Measurements from ENCODE around the gene WDFY4. TPM values are rescaled to one million over a fixed set of nuclear protein-coding genes. Genes with fewer than 3 reads are reported as not detected.

The WDFY4 gene
- total RNA-seq, 1 donor from 2014 or later: 33.8 TPM

DNA sequence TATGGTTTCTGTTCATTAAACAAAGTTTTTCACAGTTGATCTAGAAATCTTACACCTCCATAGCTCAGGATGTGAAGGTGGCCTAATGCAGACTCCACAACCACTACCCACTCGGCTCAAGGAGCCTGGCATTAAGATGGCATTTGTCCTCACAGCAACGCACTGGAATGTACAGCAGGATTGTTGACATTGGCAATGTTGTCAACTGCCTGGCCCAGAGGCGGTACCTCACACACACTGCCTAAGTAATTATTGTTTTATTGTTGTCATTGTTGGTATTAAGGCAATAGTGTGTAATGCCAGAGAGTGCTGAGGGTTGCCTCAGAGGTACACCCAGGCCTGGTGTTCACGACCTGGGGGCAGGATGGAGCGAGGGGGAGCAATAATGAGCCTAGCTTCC, 216.6 kb downstream of the WDFY4 start:
- no peaks in the 10 kb centered on the region for H3K27me3 ChIP-seq
- TF ChIP-seq, protein P1, sequence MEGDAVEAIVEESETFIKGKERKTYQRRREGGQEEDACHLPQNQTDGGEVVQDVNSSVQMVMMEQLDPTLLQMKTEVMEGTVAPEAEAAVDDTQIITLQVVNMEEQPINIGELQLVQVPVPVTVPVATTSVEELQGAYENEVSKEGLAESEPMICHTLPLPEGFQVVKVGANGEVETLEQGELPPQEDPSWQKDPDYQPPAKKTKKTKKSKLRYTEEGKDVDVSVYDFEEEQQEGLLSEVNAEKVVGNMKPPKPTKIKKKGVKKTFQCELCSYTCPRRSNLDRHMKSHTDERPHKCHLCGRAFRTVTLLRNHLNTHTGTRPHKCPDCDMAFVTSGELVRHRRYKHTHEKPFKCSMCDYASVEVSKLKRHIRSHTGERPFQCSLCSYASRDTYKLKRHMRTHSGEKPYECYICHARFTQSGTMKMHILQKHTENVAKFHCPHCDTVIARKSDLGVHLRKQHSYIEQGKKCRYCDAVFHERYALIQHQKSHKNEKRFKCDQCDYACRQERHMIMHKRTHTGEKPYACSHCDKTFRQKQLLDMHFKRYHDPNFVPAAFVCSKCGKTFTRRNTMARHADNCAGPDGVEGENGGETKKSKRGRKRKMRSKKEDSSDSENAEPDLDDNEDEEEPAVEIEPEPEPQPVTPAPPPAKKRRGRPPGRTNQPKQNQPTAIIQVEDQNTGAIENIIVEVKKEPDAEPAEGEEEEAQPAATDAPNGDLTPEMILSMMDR (IDR thresholded peaks at IDR 0.05): no peak
- no peak overlapping the region for H3K4me3 ChIP-seq
- peaks cover 0 to 6% of the 10 kb centered on the region in 2 donors for H3K9me3 ChIP-seq
- H3K4me1 ChIP-seq: no peaks in the 10 kb centered on the region
- intact Hi-C loops (cut with DNase I): no loop called here
- no peak for DNase-seq (ENCODE audit: low spot score in 2 of 2)
- H3K36me3 ChIP-seq: no peaks in the 10 kb centered on the region
- peak overlapping the region in 1 of 2 donors; percentile 39 for H3K27ac ChIP-seq

DNA sequence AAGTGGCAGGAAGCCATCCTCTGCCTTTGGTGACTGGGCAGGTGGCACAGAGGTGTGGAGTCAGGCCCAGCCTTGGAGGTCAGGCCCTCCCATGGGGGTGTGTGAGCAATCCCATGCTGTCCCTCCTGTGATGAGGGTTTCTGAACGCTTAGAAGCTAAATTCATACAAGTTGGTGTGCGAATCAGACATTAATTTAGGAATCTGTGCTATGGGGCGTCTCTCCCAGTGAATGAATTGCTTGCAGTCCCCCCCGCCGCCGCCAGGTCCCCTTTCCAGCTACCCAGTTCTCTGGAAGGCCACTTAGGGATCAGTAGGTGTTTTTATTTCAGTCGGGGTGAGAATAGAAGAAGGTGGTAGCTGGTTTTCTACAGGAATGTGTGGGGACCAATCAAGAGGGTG, 217.4 kb downstream of the WDFY4 start:
- no peak overlapping the region for H3K4me3 ChIP-seq
- no peak for DNase-seq (ENCODE audit: low spot score in 2 of 2)
- TF ChIP-seq, protein P1 (IDR thresholded peaks at IDR 0.05): no peak
- H3K9me3 ChIP-seq: peaks cover 0 to 6% of the 10 kb centered on the region in 2 donors
- no peaks in the 10 kb centered on the region for H3K27me3 ChIP-seq
- no peaks in the 10 kb centered on the region for H3K36me3 ChIP-seq
- H3K4me1 ChIP-seq: no peaks in the 10 kb centered on the region
- H3K27ac ChIP-seq: no peak overlapping the region
- intact Hi-C loops (cut with DNase I): no loop called here

DNA sequence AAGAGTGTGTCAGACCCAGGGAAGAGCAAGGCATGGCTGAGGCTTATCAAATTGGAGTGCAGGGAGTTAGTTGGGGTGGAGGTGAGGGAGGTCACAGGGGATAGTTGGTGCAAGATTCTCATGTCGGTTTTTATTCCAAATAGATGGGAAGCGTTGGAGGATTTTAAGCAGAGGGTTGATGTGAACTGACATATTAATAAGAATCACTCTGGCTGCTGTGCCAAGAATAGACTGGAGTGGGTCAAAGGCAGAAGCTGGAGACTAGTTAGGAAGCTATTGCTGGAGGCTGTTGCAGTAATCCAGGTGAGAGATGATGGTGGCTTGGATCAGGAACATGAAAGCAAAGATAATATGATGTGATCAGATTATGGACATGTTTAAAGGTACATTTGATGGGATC, 218.5 kb downstream of the WDFY4 start:
- TF ChIP-seq, protein P1 (IDR thresholded peaks at IDR 0.05): no peak
- Histone ChIP-seq H3K4me1 (no peaks in the 10 kb centered on the region), H3K27ac (no peak overlapping the region), H3K4me3 (no peak overlapping the region), H3K9me3 (peaks cover 0 to 6% of the 10 kb centered on the region in 2 donors), H3K27me3 (no peaks in the 10 kb centered on the region), H3K36me3 (no peaks in the 10 kb centered on the region)
- intact Hi-C loops (cut with DNase I): no loop called here
- no peak for DNase-seq (ENCODE audit: low spot score in 2 of 2)

DNA sequence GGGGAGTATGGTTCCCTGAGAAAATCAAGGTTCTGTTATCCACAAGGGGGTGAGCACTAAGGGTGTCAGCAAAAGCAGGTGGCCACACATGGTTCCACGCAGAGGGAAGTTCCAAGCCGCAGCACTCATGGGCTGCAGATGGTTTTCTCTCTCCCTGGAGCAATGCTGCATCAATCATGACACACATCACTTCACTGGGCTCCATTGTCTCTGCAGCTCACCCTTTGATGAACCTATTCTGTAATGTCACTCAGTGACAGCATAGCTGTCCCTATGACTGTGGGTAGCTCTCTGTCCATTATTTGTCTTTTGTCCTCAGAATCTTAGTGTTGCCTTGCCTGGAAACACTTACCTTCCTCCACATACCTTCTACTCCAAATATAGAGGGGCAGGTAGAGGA, 220.2 kb downstream of the WDFY4 start:
- TF ChIP-seq, protein P1 (IDR thresholded peaks at IDR 0.05): no peak
- Histone ChIP-seq H3K36me3 (no peaks in the 10 kb centered on the region), H3K27me3 (no peaks in the 10 kb centered on the region), H3K4me3 (no peak overlapping the region), H3K4me1 (no peaks in the 10 kb centered on the region), H3K27ac (no peak overlapping the region), H3K9me3 (peaks cover 0 to 6% of the 10 kb centered on the region in 2 donors)
- DNase-seq (ENCODE audit: low spot score in 2 of 2): no peak
- intact Hi-C loops (cut with DNase I): no loop called here

DNA sequence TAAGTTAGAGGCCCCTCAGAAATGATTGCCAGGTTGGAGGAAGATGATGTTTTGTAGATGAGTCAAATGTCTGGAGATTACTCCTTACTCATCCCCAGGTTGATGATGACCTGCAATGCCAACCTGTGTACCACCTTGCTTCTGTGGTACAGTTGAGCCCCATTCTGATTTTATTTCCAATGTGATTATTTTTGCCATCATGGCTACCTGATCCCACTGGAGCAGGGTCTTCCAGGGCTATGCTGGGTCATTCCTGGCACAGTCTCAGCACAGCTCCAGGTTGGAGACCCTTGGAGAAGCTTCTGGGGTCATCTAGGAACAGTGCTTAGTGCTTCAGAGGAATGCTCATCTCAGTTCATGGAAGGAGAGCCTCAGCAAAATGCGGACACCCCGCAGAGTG, 220.6 kb downstream of the WDFY4 start:
- Histone ChIP-seq H3K9me3 (peaks cover 0 to 6% of the 10 kb centered on the region in 2 donors), H3K27me3 (no peaks in the 10 kb centered on the region), H3K36me3 (no peaks in the 10 kb centered on the region), H3K27ac (no peak overlapping the region), H3K4me3 (no peak overlapping the region), H3K4me1 (no peaks in the 10 kb centered on the region)
- intact Hi-C loops (cut with DNase I): no loop called here
- TF ChIP-seq, protein P1 (IDR thresholded peaks at IDR 0.05): no peak
- no peak for DNase-seq (ENCODE audit: low spot score in 2 of 2)

DNA sequence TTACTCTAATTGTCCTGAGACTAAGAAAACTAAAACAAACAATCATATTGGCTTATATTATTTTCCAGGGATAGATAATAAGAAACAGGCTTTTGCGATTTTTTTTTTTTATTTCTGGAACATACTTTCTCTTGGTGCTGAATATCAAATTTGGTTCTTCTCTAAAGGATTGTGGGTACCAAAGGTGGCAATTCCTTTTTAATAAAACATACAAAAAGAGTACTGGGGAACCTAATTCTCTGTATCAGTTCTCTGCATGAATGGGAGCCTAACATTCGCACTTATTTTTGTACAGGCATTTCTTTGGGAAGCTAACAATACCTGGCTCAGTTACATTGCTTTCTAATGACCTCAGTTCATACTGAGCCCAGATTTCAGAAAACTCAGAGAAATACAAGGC, 222.2 kb downstream of the WDFY4 start:
- H3K4me1 ChIP-seq: no peaks in the 10 kb centered on the region
- H3K4me3 ChIP-seq: no peak overlapping the region
- no peak for DNase-seq (ENCODE audit: low spot score in 2 of 2)
- peaks cover 0 to under 1% of the 10 kb centered on the region in 2 donors for H3K9me3 ChIP-seq
- intact Hi-C loops (cut with DNase I): no loop called here
- TF ChIP-seq, protein P1 (IDR thresholded peaks at IDR 0.05): no peak
- no peaks in the 10 kb centered on the region for H3K27me3 ChIP-seq
- no peak overlapping the region for H3K27ac ChIP-seq
- H3K36me3 ChIP-seq: no peaks in the 10 kb centered on the region
